SHP77 (cell line): ENCODE data around the gene KCNG2.
"Not testable (repeated sequence)": the region's sequence is repeated elsewhere in the genome, so short reads cannot be mapped to it uniquely, and the experiment has no call there.

ENCODE experiments used
- DNase-seq, 2 experiments: peaks; one replicate each; lab custom pipeline; 2025; lab: John Stamatoyannopoulos, UW

The KCNG2 gene

DNA sequence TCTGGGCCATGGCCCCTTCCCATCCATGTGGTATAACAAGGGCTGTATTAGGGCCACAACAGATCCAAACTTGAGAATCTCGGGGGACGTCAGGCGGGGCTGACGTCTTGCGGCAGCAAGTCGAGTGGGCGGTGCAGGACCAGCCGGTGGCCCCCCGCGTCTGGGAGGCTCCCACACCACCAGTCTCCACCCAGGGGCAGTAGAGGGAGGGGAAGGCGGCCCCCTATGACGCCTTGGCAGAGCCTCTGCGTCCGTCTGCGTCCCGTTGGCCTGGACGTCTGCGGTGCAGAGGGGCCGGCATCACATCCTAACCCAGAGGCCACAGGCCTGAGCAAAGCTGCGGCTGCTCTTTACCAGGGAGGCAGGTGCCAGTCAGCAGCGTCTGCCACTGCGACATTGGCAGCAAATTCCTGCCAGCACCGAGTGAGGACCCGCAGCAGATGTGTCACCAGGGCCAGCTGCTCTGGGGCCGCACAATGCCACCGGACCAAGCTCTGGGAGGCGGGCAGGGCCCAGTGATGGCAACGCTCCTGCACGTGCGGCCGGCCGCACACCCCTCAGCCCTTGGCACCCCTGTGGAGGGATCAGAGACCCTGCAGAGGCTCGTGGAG is 73.8 kb downstream of the KCNG2 start:
- peak in 1 of 2 experiments; percentile 28 for DNase-seq

GRCh38 chr18:79872527-79873444 is 75.0 kb downstream of the KCNG2 start:
- no peak for DNase-seq

- no peak for DNase-seq
Measured at GRCh38 chr18:79873449-79874110, 75.8 kb downstream of the KCNG2 start.

- DNase-seq, result no peak
Measured at GRCh38 chr18:79874553-79875530, 77.1 kb downstream of the KCNG2 start.

DNA sequence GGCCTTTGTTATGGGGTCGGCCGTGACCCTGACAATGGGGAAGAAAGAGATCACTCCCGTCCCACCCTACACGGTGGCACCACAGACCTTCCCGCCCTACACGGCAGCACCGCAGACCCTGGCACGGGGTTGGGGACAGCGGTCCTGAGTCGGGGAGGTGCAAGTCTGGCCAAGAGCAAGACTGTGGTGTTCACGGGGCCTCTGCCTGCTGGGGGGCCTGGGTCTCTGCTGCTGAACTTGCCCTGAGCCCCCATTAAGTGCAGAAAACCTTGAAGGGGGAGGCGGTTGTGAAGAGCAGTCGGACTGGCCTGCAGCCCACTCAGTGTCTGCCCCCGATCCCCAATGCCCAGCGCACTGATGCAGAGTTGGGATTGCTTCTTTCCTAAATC is 77.8 kb downstream of the KCNG2 start:
- DNase-seq, result no peak

DNA sequence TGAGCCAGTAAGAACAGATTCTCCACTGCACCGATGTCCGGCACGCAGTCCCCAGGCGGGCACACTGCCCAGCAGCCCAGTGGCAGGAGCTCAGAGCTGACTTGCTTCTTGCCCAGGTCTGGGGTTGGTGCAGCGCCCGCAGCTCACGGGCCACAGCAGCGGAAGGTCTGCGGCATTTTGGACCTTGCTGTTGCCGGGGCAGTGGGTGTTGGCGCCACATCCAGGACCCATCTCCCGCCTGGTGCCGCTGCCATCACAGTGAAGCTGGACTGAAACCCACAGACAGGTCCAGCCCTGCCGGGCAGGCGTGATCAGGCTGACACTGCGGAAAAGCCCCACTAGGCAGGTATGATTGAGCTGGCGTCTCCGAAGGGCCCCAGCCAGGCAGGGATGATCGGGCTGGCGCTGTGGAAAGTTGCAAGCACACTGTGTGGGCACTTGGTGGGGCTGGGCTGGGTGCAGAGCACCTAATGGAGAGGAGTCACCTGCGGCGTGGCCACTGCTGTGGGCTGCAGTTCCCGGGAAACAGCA is 78.3 kb downstream of the KCNG2 start:
- no peak for DNase-seq

GRCh38 chr18:79876497-79876896 is 78.8 kb downstream of the KCNG2 start:
- no peak for DNase-seq

DNA sequence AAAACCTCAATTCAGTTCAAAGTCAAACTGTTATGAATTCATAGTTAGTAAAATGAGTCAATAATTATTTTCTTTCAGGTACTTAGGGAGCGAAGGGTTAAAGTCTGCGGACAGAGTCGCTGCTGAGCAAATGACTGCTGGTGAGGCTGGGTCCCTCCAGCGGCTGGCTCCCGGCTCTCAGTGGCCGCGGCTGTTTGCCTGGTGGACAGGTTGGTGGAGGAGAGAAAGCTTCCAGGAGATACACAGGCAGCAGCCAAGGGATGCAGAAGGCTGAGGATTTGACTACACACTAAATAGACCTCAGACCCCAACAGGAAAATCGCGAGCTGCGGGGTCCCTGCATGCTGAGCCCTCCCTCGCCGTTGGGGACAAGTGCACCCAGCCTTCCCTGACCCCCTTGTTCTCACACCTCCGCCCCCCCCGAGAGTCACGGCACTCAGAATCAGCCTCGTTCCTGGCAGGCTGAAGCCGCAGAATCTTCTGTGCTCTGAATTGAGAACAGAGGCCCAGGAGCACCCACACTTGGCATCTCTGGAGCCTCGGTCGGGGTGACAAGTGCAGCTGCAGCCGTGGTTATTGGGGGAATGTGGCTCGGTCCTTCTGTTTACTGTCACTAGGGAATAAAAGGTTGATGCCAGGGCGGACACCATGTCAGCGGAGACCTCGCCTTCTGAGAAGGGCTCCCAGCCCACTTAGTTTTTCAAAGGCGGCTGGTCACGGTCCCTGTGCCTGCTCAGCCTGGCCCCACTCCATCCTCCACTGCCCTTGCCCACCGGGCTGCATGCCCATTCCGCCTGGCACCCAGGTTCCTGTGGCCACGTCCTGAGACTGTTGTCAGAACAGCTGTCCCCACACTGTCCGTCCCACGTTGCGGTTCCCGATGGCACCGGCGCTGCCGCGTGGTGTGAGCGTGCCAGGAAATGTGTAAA is 79.7 kb downstream of the KCNG2 start:
- no peak for DNase-seq

DNA sequence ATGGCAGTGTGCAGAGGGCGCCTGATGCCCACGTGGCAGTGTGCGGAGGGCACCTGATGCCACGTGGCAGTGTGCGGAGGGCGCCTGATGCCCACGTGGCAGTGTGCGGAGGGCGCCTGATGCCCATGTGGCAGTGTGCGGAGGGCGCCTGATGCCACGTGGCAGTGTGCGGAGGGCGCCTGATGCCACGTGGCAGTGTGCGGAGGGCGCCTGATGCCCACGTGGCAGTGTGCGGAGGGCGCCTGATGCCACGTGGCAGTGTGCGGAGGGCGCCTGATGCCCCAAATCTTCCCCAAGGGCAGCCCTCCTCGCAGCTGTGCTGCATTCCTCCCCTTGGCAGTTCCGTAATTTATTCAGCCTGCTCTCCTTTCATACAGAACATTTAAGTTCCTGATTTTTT is 80.5 kb downstream of the KCNG2 start:
- not testable (repeated sequence) for DNase-seq

DNA sequence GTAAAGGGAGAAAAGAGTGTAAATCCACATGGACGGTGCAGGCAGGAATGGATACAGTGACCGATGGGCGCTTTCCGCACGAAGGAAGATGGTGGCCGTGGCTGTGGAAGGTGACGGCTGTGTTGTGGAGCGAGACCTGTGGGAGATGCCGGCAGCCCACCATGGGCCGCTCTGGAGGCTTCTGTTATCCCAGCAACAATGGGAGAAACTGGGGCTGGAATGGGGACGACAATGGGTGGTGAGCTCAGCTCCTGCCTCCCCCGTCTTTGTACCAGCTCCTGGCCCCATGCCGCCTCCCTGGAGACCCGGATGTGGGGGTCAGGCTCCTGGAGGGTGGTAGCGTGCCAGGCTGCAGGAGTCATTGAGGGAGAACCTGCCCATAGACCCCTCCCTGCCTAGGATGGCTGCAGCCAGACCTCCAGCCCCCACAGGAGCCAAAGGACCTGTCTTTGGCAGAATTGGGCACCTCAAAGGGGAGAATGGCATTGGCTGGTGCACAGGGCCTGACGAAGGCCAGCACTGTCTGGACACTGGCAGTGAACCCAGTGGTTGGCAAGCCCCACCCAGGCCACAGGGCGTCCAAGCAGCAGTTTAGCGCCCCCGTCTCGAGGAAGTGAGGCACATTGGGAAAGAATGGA is 81.1 kb downstream of the KCNG2 start:
- no peak for DNase-seq

DNA sequence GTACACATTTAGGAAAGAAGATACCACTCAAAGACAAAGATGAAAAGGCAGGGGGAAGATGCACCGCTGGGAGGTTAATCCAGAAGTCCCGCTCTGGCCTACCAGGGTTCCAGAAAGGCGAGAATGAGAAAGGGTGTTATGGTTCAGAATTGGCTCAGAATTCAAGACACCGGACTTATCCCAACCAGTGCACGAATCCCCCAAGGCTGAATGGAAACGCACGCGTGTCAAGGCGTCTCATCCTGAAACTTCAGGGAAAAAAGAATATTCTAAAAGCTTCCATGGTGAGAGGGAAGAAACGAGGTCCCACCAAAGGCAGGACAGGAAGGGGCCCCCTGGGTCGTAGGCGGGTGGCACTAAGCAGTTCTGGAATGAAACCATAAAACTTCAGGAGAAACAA is 81.8 kb downstream of the KCNG2 start:
- no peak for DNase-seq

DNA sequence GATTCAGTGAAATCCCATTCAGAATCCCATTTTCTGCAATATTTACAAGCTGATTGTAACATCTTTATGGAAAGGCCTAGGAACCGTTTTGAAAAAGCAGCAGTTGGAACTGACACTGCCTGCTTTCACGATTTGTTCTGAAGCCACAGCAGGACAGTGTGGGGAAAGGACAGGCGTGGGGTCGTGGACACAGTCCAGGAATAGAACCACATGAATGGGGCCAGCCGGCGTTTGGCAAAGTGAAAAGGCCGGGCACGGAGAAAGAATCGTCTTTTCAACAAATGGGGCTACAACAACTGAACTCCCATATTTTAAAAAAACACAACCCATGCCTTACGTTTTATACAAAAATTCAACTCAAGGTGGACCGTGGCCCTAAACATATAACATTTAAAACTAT is 84.0 kb downstream of the KCNG2 start:
- DNase-seq, result no peak

DNA sequence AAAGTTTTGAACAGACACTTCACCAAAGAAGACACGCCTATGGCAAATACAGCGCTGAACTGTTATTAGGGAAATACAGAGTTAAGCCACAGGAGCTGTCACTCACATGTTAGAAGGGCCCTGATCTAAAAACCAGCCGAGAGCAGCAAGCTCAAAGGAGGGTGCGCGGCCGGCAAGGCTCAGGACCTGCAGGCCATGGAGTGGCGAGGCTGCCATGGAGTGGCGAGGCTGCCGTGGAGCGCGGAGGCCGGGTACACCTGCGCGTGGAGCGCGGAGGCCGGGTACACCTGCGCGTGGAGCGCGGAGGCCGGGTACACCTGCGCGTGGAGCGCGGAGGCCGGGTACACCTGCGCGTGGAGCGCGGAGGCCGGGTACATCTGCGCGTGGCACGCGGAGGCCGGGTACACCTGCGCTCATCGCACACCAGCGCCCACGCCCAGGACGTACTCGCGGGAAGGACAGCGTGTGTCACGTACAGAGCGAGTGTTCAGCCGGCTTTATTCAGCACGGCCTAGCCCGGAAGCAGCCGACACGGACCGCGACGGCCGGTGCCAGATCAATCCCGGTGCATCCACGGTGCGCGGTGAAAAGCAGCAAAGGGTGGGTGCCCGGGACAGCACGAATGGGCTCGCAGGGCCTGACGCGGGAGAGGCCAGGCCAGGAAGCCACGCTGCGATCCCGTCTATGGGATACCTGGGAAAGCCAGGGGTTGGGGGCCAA is 84.9 kb downstream of the KCNG2 start:
- DNase-seq, result no peak

DNA sequence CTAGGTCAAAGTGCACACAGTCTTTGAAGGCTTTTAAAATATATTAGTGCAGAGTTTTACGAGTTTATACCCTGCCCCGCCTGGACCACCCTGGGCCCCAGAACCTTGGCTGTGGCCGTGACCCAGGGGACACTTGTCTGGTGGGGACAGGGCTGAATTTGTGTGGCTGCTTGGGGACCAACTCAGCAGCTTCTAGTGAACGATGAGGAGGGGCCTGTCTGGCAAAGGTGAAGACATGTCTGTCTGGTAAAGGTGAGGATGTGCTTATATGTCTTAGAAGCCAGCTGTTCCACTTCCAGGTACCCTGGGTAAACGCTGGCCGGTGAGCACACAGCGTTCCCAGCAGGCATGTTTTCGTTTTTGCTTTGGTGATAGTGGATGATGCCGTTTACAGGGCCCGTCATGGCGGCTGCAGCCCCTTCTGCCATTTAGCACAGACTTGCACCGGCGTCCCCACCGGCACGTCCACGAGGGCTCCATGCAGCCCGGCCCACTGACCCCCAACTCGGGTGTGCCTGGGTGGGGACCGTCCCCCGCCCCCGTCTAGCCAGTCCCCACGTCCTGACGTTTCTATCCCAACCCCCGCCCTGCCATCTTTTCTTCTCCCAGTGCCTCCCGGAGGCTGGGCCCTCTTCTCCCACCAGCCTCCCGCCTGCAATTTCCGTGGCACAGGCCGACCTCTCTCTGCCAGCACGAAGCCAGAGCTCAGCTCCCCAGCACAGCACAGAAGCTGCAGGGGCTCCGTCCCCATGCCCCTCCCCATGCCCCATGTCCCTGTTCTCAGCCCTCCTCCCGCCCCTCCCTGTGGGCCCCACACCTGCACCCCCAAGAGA is 85.9 kb downstream of the KCNG2 start:
- no peak for DNase-seq

DNA sequence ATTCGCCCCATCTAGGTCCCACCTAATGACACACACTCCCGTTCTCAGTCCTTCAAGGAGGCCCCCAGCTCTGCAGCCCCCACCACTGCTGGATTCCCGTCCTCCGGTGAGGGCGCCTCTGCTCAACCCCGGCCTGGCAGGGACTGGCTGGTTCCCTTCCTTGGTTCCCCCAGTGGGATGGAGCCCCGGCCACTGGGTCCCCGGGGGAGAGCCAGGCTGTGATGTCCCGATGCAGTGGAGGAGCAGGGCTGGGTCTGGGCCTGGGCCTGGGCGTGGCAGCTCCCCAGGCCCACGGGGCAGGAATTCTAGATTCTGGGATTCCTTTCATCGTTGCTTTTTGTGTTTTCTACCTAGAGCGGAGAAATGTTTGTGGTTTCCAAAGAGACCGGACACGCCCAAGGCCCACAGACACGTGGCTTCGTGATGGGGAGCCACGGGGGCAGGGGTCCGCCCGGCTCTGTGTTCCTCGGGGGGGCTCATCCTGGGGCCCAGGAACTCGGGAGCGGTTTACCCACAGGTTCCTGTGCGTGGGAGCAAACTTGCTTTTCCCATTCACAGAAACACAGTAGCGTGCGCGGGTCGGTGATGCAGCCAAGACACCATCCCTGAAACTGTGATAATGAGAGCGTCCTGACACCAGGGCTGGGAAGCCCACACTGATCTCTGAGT is 86.7 kb downstream of the KCNG2 start:
- no peak for DNase-seq

- no peak for DNase-seq
Measured at GRCh38 chr18:79884963-79885728, 87.4 kb downstream of the KCNG2 start.
